Activated CD8-positive, alpha-beta memory T cell treated with anti-CD3 and anti-CD28 coated beads, Interleukin-2, amount 50 U/mL, for 1 hour (primary cell): ENCODE results near the gene NTF3.

ENCODE experiments used
- DNase-seq: peaks from one replicate; pipeline ENCODE4 v3.0.0-alpha.2; 2020; ENCODE audit errors: extremely low read depth

NTF3 gene

DNA sequence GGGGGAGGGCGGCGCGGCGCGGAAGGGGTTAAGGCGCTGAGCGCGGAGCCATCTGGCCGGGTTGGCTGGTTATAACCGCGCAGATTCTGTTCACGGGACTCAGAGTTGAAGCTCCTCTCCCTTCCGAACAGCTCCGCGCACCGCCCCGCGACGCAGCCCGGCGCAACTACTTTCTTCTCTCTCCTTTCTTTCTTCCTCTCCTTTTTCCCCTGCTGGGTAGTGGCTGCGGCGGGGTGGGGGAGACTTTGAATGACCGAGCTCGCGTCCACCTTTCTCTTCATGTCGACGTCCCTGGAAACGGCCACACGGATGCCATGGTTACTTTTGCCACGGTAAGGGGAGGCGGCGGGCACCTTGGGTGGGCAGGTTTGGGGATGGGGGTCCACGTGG, at the start of gene NTF3:
NTF3 (plus strand) TSS at position 98 of the 390 bp plus-strand sequence; CDS start at position 315, 217 bp downstream.
- no peak for DNase-seq

- no peak for DNase-seq
These were observed 47.9 kb upstream of the NTF3 start for GRCh38 chr12:5384015-5384414.

- no peak for DNase-seq
These were observed 43.0 kb upstream of the NTF3 start for GRCh38 chr12:5388581-5389535.

- DNase-seq: no peak
These were observed 41.6 kb upstream of the NTF3 start for GRCh38 chr12:5390174-5390799.

DNA sequence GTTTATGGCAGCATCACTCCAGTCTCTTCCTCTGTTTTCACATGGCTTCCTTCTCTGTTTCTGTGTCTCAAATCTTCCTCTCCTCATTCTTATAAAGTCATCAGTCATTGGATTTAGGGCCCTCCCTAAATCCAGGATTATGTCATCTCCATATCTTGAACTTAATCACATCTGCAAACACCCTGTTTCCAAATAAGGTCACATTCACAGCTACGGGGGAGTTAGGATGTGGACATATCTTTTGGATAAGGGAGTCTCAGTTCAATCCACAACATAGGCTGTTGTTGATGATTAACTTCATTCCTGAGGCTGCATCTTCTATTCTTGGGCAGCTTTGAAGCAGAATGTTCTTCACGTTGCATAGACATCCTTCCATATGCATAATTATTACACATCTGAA, 40.3 kb upstream of the NTF3 start:
- DNase-seq: no peak

DNA sequence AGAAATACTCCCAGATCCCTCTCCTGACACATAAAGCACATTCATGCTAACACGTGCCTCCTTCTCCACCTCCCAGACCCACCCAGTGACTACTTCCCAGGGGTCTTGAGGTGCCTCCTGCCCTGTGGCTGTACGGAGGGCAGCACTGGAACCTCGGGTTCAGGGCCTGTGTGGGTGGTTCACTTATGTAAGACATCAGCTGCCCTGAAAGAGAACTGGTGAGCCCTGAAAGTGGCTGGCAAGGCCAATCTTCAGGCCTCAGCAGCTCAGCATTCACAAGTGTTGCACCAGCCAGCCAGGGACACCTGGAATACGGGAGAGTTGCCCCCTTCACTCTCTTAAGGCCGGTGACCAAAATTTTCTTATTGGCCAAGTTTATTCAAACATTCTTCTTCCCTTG, 38.9 kb upstream of the NTF3 start:
- no peak for DNase-seq

- DNase-seq: no peak
These were observed 36.3 kb upstream of the NTF3 start for GRCh38 chr12:5395443-5396271.

- no peak for DNase-seq
These were observed 35.4 kb upstream of the NTF3 start for GRCh38 chr12:5396541-5396940.

DNA sequence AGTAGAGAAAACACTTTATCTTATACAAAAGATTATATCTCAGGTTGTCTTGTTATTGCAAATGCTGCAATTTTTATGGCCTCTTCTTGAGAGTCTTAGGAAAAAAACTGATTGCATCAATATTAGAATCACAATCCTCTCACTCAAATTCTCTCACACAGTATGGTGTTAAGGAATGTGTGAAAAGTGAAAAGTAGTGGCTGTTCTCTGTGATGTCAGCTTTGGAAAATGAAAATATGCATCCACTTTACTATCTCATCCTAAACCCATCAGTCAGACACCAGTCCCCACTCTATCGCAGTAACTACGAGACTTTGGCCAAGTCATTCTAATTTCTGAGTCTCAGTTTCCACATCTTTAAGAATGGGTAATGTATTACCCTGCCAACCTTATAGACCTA, 32.6 kb upstream of the NTF3 start:
- DNase-seq: no peak

DNA sequence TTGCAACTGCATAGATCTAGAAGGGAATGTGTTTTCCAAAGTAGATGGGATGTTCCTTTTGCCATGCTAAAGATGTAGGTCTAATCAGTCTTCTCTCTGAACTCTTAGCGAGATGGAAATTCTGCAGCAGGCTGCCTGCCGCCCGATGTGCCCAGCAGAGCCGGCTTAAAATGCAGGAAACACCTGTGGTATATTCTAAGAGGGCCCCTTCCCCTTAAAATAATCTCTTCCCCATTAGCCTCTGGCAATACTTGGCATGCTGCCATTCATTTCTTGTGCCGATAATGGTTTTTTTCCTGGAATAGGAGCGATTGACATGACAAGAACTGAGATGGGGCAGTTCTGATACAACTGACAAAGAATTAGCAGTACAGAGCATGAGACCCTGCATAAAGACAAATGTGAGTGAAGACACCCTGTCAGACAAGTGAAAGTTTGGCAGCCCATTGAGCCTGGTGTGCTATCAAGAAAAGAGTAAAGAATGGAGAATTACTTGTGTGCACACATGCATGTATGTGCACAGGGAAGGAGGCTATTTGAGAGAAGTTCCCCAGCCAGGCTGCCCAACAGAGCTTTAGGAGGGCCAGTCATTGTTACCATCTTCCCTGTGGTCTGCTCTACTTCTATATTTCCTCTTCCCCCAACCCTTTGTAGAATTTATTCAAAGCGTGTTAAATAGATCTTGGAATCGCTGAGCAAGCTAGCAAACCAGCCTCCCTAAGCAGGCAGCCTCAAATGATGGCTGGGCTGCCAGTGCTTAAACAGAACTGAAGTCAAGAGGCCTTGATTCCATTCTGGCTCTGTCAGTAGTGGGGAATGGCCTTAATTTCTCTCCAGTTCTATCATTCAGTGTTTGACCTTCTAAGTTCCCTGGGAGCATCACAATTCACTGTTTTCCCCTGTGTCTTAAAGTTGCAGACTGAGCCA, 29.6 kb upstream of the NTF3 start:
- DNase-seq: no peak

DNA sequence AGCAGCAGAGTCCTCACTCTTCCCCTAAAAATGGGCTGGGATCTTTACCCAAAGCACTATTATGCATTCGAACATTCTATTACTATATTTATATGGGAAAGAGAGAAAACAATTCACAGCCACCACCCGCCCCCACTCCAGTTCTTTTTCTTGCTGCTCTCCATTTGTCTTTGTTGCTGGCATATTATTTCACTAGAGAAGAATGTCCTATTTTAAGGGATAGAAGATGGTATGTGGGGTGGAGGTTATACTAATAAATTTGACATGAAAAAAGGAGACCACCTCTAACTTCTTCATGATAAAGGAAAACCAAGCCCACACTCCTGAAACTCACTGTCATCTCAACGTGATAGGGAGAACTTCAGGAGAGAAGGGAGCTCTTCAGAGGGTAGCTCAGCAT, 28.5 kb upstream of the NTF3 start:
- no peak for DNase-seq

DNA sequence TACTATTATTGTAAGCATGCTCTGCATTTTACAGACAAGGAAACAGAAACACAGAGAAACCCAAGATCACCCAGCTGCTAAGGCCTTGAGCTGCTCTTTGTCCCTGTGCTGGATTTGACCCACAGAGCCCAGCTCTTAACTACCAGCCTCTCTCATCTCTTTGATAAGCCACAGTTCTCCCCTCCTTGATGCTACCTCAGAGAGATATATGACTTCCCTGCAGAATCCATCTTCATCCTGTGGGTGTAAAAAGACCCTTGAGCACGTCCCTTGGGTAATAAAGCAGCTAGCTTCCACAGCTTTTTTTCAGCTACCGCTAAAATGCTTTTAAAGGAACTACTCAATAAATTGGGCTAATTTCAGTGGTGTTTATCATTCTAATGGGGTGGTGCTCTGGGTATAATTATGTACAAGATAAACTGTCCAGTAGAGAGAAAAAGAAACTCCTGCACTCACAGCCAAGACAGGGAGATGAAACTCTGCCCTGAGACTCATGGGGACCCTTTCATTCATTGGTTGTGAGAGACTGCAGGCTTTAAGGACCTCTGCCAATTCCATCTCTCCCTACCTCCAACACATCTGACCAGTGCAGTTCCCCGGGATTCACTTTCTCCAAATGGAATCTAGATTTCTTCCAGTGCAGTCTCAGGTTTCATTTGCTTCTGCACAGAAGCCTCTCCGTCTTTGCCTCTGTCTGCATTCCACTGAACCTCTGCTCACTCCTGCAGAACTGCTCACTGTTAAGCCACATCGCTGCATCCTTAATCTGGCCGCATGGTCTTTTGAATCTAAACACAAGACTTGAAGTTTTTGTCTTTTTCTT, 24.7 kb upstream of the NTF3 start:
- no peak for DNase-seq

DNA sequence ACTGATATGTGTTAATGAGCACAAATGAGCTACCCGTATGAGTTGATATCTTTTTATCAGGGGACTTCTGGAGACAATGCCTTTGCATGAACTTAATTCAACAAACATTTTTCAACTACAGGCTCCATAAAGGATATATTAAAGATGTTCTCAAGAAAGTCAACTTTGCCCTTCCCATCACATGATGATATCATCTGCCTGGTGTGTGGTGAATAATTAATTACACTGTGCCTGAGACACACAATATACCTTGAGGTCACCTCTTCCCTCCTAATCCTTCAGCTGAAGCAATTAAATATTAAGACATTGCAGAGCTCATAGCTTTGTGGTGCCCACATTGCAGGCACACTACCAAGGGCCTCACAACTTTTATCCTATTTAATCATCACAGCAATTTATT, 22.3 kb upstream of the NTF3 start:
- no peak for DNase-seq

GRCh38 chr12:5416571-5416970, 15.3 kb upstream of the NTF3 start:
- DNase-seq: no peak

- no peak for DNase-seq
These were observed 14.4 kb upstream of the NTF3 start for GRCh38 chr12:5417500-5417899.

DNA sequence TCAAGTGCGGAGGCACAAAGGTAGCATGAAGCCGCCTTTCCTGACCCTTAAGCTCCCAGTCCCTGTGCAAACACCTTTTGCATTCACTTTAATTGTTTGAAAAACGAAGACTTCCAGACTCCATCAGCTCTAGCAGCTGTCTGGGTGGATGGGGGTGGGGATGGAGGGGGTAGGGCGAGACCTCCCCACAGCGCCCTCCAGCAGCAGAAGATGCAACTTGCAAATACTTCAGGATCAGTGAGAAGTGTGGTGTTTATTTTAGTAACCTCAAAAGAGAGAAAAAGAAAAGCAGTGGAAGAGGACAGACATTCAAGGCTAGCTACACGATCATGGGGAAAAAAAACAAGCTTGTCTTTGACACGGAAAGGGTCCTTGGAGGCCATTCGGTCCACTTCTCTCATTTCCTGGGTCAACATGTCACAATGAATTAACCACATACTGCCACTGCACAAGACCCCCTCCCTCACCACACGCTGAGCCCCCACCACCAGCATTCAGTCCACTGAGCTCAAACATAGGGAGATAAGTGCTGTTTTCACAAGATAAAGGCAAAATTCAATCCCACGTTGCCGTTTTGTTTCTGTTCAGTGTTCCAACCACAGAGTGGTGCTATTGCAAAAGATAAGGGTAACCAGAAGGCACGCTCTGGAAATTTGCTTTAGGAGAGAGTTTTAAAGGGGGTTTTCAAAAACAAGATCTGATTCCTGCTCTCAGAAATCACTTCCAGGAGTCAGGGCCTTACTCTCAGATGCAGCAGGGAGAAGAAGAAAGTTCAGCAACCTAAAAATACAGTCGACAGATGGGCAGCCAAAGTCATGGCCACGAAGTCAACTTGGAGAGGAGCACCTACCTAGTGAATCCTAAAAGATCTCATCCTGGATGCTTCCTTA, 3.3 kb upstream of the NTF3 start:
- no peak for DNase-seq

DNA sequence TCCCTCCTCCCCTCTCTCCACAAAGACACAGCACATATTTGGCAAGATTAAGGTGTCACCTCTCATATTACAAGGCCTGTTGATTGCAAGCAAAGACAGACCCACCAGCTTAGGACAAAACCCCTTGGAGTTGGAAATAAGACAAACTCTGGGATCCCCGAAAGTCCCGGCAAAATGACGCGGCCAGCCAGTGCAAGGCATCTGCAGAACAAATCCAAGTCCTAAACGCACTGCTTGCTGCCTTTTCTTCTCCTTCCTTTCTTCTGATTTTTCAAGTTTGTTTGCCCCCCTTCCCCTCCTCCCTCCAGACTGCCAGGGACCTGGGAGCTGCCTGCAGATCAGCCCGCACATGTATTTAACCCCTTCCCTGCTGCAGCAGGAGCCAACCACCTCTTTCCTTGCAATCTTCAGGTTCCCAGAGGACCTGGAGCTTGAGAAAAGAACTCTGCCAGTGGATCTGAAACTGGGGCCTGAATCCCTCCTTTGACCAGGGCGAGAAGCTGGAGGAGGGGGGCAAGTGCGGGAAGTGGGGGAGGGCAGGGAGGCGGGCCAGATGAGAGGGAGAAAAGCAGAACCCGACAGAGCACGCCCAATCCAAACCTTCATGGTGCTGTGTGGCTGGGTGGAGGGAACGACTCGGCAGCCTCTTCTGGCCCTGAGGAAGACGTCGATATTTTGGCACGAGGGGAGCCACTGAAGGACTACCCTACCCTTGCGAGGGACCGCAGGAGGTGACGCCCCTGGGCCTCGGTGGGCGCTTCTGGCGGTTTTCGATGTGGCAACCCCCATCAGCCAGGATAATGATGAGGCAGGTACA, 2.0 kb upstream of the NTF3 start:
- DNase-seq: no peak
